Muscle of leg (tissue), 11 donors: ENCODE results near the gene EIF4ENIF1. TPM values are rescaled to one million over a fixed set of nuclear protein-coding genes. Genes with fewer than 3 reads are reported as not detected.

Source experiments
- DNase-seq: peaks from one replicate; pipeline ENCODE4 v3.0.0; 2013
- H3K27ac ChIP-seq: one replicate; pipeline ENCODE4 v1.5.1; 2013; ENCODE audit warnings: mild to moderate bottlenecking, low read length, control low read depth
- H3K27me3 ChIP-seq: one replicate; pipeline ENCODE4 v1.6.1; 2013; ENCODE audit warnings: low read length; ENCODE audit not compliant: control insufficient read depth, insufficient read depth
- H3K36me3 ChIP-seq: one replicate; pipeline ENCODE4 v1.6.1; 2013; ENCODE audit warnings: low read length; ENCODE audit not compliant: control insufficient read depth, insufficient read depth
- H3K4me1 ChIP-seq: one replicate; pipeline ENCODE4 v1.6.1; 2013; ENCODE audit warnings: low read length; ENCODE audit not compliant: control insufficient read depth, insufficient read depth
- H3K4me3 ChIP-seq: one replicate; pipeline ENCODE4 v1.5.1; 2013; ENCODE audit warnings: low read length, control low read depth
- H3K9me3 ChIP-seq: replicated peaks from 2 replicates; pipeline ENCODE4 v1.6.1; 2013; ENCODE audit warnings: low read depth, low read length; ENCODE audit not compliant: control insufficient read depth
- WGBS: methylation state at CpG from one replicate; pipeline ENCODE4 v1.1.5; 2013; ENCODE audit warnings: missing lambda C conversion rate; ENCODE audit not compliant: insufficient coverage; 5-methylcytosine and 5-hydroxymethylcytosine counted together
- polyA plus RNA-seq, 8 donors: library from polyadenylated mRNA; unstranded; fragments of 120-200 nt; gene quantifications; one replicate each; pipeline versions ENCODE4 v1.2.1 to v1.2.3, GENCODE V29; 2013; ENCODE audit warnings: inconsistent platforms in 1 of 8, low replicate concordance in 1 of 8; ENCODE audit not compliant: insufficient read length in 8 of 8, insufficient read depth in 1 of 8
- total RNA-seq: library from RNA; stranded (reverse); fragments of 120-200 nt; gene quantifications from one replicate; pipeline ENCODE4 v1.2.4, GENCODE V29; 2013

EIF4ENIF1 gene
- total and polyA plus RNA-seq, 9 donors, result 10.6 to 32.8 (median 29.5) TPM

- no peak overlapping the region for H3K4me3 ChIP-seq
- no CpG with 5 or more reads among the region's 2 CpGs for WGBS
- H3K36me3 ChIP-seq, result peaks cover 51% of the 10 kb centered on the region
- DNase-seq, result no peak
- no peak overlapping the region for H3K27ac ChIP-seq
- no peaks in the 10 kb centered on the region for H3K9me3 ChIP-seq
- no peaks in the 10 kb centered on the region for H3K27me3 ChIP-seq
- H3K4me1 ChIP-seq, result peaks cover 16% of the 10 kb centered on the region
These were observed 42.9 kb downstream of the EIF4ENIF1 start for GRCh38 chr22:31446767-31447166.

DNA sequence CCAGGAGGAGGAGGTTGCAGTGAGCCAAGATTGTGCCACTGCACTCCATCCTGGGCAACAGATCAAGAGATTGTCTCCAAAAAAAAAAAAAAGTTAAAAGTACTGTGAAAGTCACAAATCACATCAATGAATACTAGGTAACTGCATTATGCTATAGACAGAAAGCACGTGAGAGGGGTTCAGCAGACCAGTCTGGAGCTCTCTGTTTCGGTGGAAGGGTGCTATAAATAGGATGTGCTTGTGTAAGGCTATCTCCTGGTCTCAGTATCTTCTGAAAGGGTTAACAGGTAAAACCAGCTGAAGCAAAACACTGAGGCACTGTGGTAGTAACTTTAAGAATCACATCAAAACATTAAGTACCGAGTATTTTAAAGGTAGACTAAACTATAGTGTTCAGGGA is 43.4 kb downstream of the EIF4ENIF1 start:
- no peaks in the 10 kb centered on the region for H3K9me3 ChIP-seq
- peaks cover 16% of the 10 kb centered on the region for H3K4me1 ChIP-seq
- no CpG with 5 or more reads among the region's 3 CpGs for WGBS
- H3K27me3 ChIP-seq, result no peaks in the 10 kb centered on the region
- H3K36me3 ChIP-seq, result peaks cover 53% of the 10 kb centered on the region
- no peak overlapping the region for H3K27ac ChIP-seq
- DNase-seq, result no peak
- H3K4me3 ChIP-seq, result no peak overlapping the region

GRCh38 chr22:31445642-31446041 is 44.0 kb downstream of the EIF4ENIF1 start:
- Histone ChIP-seq H3K27ac (no peak overlapping the region), H3K4me3 (no peak overlapping the region), H3K27me3 (no peaks in the 10 kb centered on the region), H3K9me3 (no peaks in the 10 kb centered on the region), H3K36me3 (peaks cover 58% of the 10 kb centered on the region), H3K4me1 (peaks cover 16% of the 10 kb centered on the region)
- WGBS, result no CpG with 5 or more reads among the region's 3 CpGs
- no peak for DNase-seq

DNA sequence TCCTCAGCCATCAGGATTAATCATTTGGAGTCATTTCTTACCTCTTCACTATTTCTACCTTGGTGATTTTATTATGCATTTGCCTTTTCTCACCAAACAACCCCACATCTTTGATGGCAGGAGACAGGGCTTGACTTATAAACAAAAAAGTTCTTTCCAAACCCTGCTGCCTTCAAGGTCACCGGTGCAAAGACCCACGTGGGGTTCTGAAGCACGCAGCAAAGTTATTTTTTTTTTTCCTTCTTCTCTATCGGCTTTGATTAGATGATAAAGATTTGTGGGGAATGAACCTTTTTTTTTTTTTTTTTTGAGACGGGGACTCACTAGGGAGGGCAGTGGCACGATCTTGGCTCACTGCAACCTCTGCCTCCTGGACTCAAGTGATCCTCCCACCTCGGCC is 46.1 kb downstream of the EIF4ENIF1 start:
- Histone ChIP-seq H3K4me1 (peaks cover 12% of the 10 kb centered on the region), H3K27ac (no peak overlapping the region)

DNA sequence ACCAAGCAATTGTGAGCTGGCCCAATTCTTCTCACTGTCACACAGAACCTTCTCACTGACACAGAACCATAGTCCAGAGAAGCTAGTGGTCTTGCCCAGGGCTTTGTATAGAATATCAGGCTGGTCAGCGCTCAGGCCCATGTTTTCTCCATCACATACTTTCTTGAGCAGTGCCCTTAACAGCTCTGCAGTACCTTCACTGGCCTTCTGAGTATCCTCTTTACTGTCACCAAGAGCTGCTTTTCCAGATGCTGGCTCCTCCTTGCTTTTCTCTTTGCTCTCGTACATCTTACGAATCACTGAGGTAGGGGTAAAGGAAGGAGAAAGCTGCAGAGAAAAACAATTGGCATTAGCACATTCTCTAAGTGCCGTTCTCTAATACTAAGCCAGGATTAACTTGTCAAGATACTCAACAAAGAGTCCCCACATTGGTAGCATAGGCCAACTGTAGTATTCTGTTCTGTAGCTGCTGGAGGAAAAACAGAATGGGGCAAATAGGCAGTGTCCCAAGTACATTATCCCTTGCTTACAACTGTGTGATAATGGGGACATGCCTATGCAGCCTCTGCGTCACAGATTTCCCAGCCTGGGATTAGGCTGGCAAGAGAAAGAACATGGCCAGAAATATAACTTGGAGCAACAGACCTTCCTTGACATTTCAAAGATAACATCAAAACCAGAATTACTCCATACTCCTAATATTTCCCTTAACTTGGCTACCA is 46.7 kb downstream of the EIF4ENIF1 start:
- no peak overlapping the region for H3K4me3 ChIP-seq
- H3K4me1 ChIP-seq, result peaks cover 8% of the 10 kb centered on the region
- no peak overlapping the region for H3K27ac ChIP-seq
- 88% methylated on average over 2 of the region's 5 CpGs for WGBS
- peaks cover 76% of the 10 kb centered on the region for H3K36me3 ChIP-seq
- no peak for DNase-seq
- no peaks in the 10 kb centered on the region for H3K27me3 ChIP-seq
- H3K9me3 ChIP-seq, result no peaks in the 10 kb centered on the region

More for the DNA sequence above, 46.1 kb downstream of the EIF4ENIF1 start:
- DNase-seq, result no peak
- H3K9me3 ChIP-seq, result no peaks in the 10 kb centered on the region
- WGBS, result no CpG with 5 or more reads among the region's 7 CpGs
- H3K4me3 ChIP-seq, result no peak overlapping the region
- no peaks in the 10 kb centered on the region for H3K27me3 ChIP-seq
- H3K36me3 ChIP-seq, result peaks cover 76% of the 10 kb centered on the region

- 82% methylated on average over 4 of the region's 5 CpGs for WGBS
- no peak overlapping the region for H3K4me3 ChIP-seq
- H3K36me3 ChIP-seq, result peaks cover 79% of the 10 kb centered on the region
- no peak for DNase-seq
- peaks cover 5% of the 10 kb centered on the region for H3K4me1 ChIP-seq
- no peak overlapping the region for H3K27ac ChIP-seq
- no peaks in the 10 kb centered on the region for H3K27me3 ChIP-seq
- H3K9me3 ChIP-seq, result no peaks in the 10 kb centered on the region
These were observed 48.0 kb downstream of the EIF4ENIF1 start for GRCh38 chr22:31441652-31442051.

- H3K36me3 ChIP-seq, result peaks cover 88% of the 10 kb centered on the region
- no peak for DNase-seq
- H3K4me3 ChIP-seq, result no peak overlapping the region
- peaks cover 5% of the 10 kb centered on the region for H3K4me1 ChIP-seq
- H3K27me3 ChIP-seq, result no peaks in the 10 kb centered on the region
- no peaks in the 10 kb centered on the region for H3K9me3 ChIP-seq
- no peak overlapping the region for H3K27ac ChIP-seq
- WGBS, result 87% methylated on average over 5 of the region's 7 CpGs
These were observed 49.0 kb downstream of the EIF4ENIF1 start for GRCh38 chr22:31440681-31441080.

GRCh38 chr22:31439808-31440207 is 49.8 kb downstream of the EIF4ENIF1 start:
- no peak overlapping the region for H3K4me3 ChIP-seq
- peaks cover 5% of the 10 kb centered on the region for H3K4me1 ChIP-seq
- no peaks in the 10 kb centered on the region for H3K27me3 ChIP-seq
- 78% methylated on average over 4 of the region's 8 CpGs for WGBS
- H3K27ac ChIP-seq, result no peak overlapping the region
- peak; percentile 44 for DNase-seq
- peaks cover 91% of the 10 kb centered on the region for H3K36me3 ChIP-seq
- no peaks in the 10 kb centered on the region for H3K9me3 ChIP-seq

DNA sequence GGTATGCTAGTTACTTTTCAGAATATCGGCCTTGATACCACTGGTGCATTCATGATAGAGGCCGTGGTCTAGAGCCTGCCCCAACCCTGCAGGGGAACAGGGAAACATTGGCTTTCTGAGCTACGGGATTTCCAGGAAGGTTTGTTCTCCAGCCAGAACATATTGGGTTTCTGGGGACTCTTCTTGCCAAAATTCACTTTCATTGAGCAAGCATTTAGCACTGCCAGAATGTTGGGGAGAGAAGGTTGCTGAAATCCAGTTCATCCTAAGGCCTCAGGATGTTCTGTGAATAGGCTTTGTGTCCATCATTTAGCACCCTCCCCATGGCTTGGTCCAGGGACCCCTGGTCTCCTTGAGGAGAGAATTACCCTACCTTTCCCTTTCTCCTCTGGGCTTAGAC is 53.5 kb downstream of the EIF4ENIF1 start:
- H3K4me1 ChIP-seq, result peaks cover 5% of the 10 kb centered on the region
- no peaks in the 10 kb centered on the region for H3K9me3 ChIP-seq
- peaks cover 83% of the 10 kb centered on the region for H3K36me3 ChIP-seq
- 49% methylated on average over 3 of the region's 3 CpGs for WGBS
- no peak overlapping the region for H3K4me3 ChIP-seq
- peak; percentile 40 for DNase-seq
- H3K27me3 ChIP-seq, result no peaks in the 10 kb centered on the region
- H3K27ac ChIP-seq, result no peak overlapping the region

GRCh38 chr22:31431950-31432349 is 57.7 kb downstream of the EIF4ENIF1 start:
- no peak for DNase-seq
- no peaks in the 10 kb centered on the region for H3K27me3 ChIP-seq
- peaks cover 77% of the 10 kb centered on the region for H3K36me3 ChIP-seq
- H3K4me1 ChIP-seq, result no peaks in the 10 kb centered on the region
- 100% methylated on average over 3 of the region's 5 CpGs for WGBS
- no peak overlapping the region for H3K4me3 ChIP-seq
- H3K27ac ChIP-seq, result no peak overlapping the region
- no peaks in the 10 kb centered on the region for H3K9me3 ChIP-seq
